ENCODE measurements around the gene TALDO1.

DNA sequence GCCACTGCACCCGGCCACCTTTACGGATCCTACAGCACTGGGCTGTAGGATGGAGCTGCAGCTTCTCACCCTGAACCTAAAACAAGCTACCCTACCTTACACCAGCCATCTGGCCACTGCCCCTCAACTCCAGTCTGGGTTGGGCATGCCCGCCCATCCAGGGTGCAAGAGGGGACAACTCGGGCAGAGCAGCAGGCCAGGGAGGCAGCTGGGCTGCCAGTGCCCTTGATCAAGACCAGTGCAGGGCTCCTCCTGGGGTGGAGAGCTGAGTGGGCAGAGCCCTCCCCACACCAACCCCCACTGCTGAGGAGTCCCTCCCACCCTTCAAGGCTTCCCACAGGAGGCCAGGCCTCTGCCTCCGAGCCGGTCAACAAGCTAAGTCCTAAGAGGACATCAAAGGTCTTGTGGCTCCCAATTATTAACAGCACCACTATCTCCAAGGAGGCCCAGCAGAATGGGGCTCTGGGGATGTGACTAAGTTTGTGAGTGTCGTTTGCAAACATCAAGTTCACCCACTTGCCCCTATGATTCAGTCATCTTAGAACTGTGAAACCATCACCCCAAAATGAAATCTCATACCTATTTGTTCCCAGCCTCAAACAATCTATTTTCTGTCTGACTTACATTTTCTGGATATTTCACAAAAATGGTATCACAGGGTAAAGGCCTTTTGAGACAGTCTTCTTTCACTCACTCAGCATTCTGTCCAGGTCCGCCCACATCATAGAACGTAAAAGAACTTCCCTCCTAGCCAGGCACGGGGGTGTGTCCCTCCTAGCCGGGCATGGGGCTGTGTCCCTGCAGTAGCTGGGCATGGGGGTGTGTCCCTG, 19.1 kb downstream of the TALDO1 start:
- no peak for TF ChIP-seq JUN (CRISPR knock-in tag; IDR thresholded peaks at IDR 0.05)
- TF ChIP-seq TP53 (CRISPR knock-in tag; IDR thresholded peaks at IDR 0.05): no peak
- TF ChIP-seq SP1 (CRISPR knock-in tag; conservative IDR thresholded peaks at IDR 0.05): no peak
- TF ChIP-seq ELF4 (CRISPR knock-in tag; IDR thresholded peaks at IDR 0.05; ENCODE audit: low read depth): no peak
- TF ChIP-seq, protein P1, sequence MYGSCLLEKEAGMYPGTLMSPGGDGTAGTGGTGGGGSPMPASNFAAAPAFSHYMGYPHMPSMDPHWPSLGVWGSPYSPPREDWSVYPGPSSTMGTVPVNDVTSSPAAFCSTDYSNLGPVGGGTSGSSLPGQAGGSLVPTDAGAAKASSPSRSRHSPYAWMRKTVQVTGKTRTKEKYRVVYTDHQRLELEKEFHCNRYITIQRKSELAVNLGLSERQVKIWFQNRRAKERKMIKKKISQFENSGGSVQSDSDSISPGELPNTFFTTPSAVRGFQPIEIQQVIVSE (CRISPR knock-in tag; IDR thresholded peaks at IDR 0.05; ENCODE audit: borderline replicate concordance): no peak

Measured in WTC11 (cell line).